LNCAP (cell line): ENCODE data around the gene MEGF11.

Experiments
- CTCF ChIP-seq: fragments of 450-650 bp; IDR thresholded peaks from 2 replicates; pipeline ENCODE4 v1.5.1; 2017; ENCODE audit warnings: mild to moderate bottlenecking

Gene MEGF11

GRCh38 chr15:66024116-66024515 is 229.4 kb downstream of the MEGF11 start:
- no peak for TF ChIP-seq CTCF

GRCh38 chr15:66023311-66023972 is 230.1 kb downstream of the MEGF11 start:
- no peak for TF ChIP-seq CTCF

- TF ChIP-seq CTCF, result no peak
These were observed 231.4 kb downstream of the MEGF11 start for GRCh38 chr15:66022163-66022525.

GRCh38 chr15:66021496-66022162 is 231.9 kb downstream of the MEGF11 start:
- no peak for TF ChIP-seq CTCF

GRCh38 chr15:66019826-66020398 is 233.6 kb downstream of the MEGF11 start:
- TF ChIP-seq CTCF, result no peak

- TF ChIP-seq CTCF, result no peak
These were observed 234.2 kb downstream of the MEGF11 start for GRCh38 chr15:66019368-66019767.

- TF ChIP-seq CTCF, result no peak
These were observed 235.1 kb downstream of the MEGF11 start for GRCh38 chr15:66018488-66018797.
